Kidney glomerular epithelial cell (primary cell): ENCODE measurements around the gene MREG.
"Not testable (repeated sequence)": the region's sequence is repeated elsewhere in the genome, so short reads cannot be mapped to it uniquely, and the experiment has no call there.

ENCODE experiments used
- DNase-seq: peaks from one replicate; lab custom pipeline; 2025; lab: John Stamatoyannopoulos, UW

MREG gene

GRCh38 chr2:216021768-216022565, 8.6 kb upstream of the MREG start:
- no peak for DNase-seq

GRCh38 chr2:216018709-216019108, 5.4 kb upstream of the MREG start:
- no peak for DNase-seq

- DNase-seq = no peak
These were observed 4.0 kb upstream of the MREG start for GRCh38 chr2:216017365-216017764.

- DNase-seq = no peak
These were observed 3.2 kb upstream of the MREG start for GRCh38 chr2:216016581-216016980.

GRCh38 chr2:216015722-216016464, 2.5 kb upstream of the MREG start:
- DNase-seq = no peak

GRCh38 chr2:216014986-216015385, 1.6 kb upstream of the MREG start:
- no peak for DNase-seq

GRCh38 chr2:216014006-216014405, 655 bp upstream of the MREG start:
- DNase-seq = no peak

- DNase-seq = no peak
These were observed 596 bp downstream of the MREG start for GRCh38 chr2:216012830-216013079.

- DNase-seq = peak; percentile 86
These were observed 1.1 kb downstream of the MREG start for GRCh38 chr2:216012133-216012829.

GRCh38 chr2:216009215-216009614, 4.1 kb downstream of the MREG start:
- not testable (repeated sequence) for DNase-seq

- DNase-seq = no peak
These were observed 5.0 kb downstream of the MREG start for GRCh38 chr2:216008387-216008786.

GRCh38 chr2:216006164-216006663, 7.1 kb downstream of the MREG start:
- peak; percentile 22 for DNase-seq

GRCh38 chr2:216004697-216005283, 8.6 kb downstream of the MREG start:
- no peak for DNase-seq

GRCh38 chr2:216003876-216004696, 9.3 kb downstream of the MREG start:
- DNase-seq = no peak

GRCh38 chr2:216002693-216003092, 10.7 kb downstream of the MREG start:
- no peak for DNase-seq

- no peak for DNase-seq
These were observed 11.2 kb downstream of the MREG start for GRCh38 chr2:216002101-216002678.

GRCh38 chr2:216001216-216002100, 11.9 kb downstream of the MREG start:
- DNase-seq = no peak

GRCh38 chr2:215998636-215999035, 14.7 kb downstream of the MREG start:
- no peak for DNase-seq

- DNase-seq = no peak
These were observed 16.1 kb downstream of the MREG start for GRCh38 chr2:215997219-215997618.

GRCh38 chr2:215994911-215995310, 18.4 kb downstream of the MREG start:
- no peak for DNase-seq
